Fibroblast of skin of back (primary cell): ENCODE data around the gene FBXL7.

ENCODE experiments used
- DNase-seq: peaks from one replicate; pipeline ENCODE4 v3.0.0-alpha.2; 2013

The FBXL7 gene

DNA sequence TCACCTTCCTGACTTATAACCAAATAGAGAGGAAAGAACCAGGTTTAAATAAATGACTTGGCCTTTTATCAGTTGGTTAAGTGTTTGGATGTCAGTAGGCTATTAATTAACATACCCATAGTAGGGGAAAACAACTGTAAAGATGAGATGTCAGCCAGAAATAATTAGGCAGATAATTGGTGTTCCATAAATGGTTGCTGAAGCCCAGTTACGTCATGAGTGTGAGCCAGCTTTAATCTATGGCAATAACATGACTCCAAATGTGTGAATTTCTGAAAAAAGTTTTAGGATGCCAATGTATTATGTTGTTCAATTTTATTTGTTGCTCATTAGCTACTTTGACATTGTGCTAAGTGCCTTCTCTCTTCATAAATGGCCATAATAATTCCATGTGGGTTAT lies 180.5 kb downstream of the FBXL7 start:
- no peak for DNase-seq

DNA sequence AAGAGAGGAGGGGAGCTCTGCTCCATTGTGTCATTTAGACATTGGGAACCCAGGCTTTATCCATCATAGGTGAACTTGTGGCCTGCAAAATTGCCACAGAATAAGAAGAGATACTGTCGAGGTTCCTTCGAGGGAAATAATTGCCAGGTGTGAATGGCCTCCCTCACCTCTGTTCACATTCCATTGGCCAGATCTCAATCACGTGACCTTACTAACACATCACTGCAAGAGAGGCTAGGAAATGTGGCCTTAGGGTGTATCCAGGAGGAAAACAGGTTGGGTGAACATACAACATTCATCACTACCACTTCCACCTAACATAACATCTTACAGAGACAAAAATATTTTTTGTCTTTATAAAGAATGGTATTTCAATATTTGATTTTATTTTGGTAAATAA lies 182.1 kb downstream of the FBXL7 start:
- no peak for DNase-seq

DNA sequence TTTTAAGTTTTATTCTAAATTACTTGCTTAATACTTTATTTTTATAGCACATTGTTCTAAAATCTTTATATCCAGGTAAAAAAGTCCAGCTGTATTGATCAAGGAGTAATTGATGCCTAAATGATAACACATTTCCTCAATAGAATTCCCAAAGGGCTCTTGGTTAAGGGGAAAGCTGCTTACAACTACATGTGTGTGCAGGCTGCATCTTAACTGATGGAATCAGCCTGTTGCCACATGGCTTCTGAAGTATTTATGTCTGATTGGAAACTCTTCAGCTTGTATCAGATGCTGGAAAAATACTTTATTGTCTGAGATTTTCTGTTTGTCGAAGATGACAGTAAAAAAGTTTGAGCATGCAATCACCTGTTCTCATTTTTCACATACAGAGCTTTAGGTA lies 182.6 kb downstream of the FBXL7 start:
- no peak for DNase-seq

DNA sequence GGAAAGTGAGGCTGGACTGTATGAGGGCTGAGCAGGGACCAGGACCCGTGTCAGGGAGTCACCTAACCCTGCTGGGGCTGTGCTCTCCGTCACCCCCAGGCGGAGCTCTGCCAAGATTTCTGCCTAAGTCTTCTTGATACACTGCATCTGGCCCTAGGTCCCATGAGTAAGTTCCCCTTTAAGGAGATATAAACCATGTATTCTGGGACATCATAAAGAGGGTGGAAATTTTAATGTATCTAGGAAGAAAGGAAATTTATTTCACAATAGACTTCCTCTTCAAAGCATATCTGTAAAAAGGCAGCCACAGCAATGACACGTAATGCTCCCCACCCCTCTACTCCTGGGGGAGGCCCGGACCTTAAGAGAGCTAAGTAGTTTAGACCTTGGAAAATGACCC lies 183.4 kb downstream of the FBXL7 start:
- no peak for DNase-seq

DNA sequence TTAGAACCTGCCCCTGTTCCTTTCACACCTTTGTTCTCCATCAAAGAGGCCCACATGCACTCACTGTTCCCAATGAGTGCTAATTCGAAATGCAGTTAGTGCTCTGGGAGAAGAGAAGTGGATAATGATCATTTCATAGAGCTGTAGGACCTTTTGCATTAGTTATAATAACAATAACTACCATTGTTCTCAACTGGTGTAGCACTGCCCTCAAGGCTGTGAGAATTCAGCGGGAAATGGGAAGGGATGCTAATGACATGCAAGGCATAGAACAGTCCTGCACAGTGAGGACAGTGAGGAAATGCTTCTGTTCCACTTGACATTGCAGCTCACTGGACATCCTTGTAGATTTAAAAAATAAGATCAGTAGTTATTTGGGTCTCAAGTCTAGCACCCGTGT lies 187.4 kb downstream of the FBXL7 start:
- no peak for DNase-seq

DNA sequence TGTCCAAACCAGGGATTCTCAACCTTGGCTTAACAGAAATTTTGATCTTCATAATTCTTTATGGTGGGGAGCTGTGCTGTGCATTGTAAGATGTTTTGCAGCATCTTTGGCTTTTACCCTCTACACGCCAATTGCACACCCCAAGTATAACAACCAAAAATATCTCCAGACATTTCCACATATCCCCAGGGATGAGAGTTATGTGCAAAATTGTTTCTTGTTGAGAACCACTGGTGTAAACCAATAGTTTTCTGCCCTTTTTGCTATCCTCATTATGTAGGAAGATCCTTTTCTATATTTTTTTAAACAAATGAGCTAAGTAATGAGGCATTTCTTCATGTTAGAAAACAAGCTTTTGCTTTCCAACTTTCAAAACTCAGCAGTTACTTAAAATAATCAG lies 189.9 kb downstream of the FBXL7 start:
- peak; percentile 56 for DNase-seq

DNA sequence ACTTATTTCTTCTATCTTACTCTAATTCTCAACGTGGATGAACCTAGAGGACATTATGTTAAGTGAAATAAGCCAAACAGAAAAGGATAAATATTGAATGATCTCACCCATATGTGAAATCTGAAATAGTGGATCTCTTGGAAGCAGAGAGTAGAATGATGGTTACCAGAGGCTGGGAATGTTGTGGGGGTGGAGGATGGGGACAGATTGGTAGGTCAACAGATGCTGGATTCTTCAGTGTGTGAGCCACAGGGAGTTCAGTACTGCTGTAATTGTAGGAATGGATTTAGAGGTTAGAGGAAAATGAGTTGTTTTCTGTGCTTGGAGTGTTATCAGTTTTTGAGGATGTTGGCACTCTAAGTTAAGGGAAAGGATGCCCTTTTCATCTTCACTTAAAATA lies 190.6 kb downstream of the FBXL7 start:
- DNase-seq = peak; percentile 81

DNA sequence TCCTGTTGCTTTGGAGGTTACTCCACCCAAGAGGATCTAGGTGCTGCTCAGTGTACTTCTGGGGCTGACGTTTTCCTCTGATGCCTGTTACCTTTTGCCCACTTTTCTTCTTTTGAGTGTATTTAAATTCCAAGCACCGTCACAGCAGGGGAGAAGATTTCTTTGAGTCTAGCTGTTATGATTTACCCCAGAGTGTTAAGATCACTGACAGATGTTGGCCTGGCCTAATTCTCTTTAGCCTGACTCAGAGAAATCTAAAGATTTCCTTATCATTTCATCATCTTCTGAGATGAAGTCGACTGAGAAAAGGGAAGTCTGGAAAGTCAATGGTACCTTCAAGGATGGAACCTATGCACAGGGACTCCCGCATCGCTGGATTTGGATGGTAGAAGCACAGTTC lies 191.5 kb downstream of the FBXL7 start:
- DNase-seq = peak; percentile 87

DNA sequence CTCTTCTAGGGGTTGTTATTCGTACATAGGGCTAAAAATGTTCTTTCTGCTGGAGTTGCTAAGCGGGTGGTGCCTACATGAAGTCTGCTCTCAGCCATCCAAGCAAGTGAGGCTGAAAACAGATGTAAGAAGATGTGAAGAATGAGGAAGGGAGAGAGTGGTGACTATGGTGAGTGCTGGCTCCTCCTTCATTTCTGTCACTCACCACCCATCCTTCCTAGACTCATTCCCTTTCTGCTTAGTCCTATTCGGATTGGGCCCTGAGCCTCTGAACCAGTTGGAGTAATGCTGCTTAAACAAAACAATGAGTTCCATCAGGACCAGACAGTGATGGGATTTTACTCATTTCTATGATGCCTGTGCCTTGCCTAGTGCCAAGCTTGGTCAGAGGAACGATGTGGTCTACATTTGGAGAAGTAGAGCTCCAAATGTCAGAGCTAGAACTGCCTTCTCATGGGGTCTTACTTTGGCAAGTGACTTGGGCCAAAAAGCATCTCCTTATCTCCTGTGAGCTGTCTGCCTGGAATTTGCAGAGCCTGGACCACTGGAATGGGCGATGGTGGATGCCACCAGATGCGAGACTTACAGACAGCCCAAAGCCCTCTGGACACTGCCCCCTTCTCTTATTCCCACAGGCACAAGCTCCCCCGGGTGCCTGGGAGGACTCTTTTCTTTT lies 192.9 kb downstream of the FBXL7 start:
- peak; percentile 86 for DNase-seq

DNA sequence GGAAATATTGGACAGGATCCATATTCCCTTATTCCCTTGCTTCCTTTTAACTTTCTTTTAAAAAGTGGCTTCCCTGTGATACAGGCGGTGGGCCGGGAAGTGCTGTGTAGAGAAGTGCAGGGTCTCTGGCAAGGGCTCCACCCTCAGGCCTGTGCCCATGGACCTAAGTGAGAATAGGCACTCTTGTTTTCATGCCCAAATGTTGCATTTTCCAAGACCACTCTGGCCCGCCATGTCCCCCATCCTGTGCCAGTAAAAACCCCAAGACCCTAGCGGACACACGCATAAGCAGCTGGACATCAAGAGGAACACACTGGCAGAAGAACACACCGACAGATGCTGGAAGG lies 193.4 kb downstream of the FBXL7 start:
- DNase-seq = no peak

DNA sequence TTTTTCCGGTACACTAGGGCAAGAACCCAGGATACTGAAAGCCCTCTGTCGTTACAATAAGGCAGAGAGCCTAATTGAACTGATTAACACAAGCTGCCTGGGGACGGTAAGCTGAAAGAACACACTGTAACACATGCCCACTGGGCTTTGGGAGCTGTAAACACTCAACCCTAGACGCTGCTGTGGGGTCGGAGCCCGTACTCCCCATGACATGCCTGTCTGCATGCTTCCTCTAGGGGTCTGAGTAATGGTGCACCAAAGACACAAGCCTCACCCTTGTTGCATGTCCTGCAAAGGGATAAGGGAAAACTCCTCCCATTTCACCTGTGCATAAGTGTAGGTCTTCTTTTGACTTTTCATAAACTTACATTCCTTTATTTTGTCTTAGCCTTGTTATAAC lies 194.0 kb downstream of the FBXL7 start:
- no peak for DNase-seq

DNA sequence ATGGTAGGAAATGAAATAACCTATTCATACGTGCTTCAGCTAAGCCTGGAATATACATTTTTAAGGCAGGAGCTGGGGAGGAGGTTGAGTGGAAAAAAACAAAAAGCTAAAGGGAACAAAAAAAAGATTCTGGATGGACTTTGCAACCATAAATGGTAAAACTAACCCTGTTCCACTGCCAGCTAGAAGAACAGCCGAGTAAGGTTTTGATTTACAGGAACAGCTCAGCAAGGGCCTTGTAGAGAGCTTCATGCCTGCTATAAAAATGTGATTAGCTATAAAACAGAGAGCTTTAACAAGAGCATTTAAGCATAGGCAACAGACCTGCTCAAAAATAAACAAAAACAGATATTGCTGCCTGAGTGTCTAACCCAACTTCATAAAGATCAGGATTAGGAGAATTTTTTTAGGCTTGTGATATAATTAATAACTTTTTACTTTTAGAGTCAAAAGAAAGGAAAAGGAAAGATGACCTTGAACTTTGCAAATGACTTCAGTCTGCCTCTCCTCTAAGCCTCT lies 194.8 kb downstream of the FBXL7 start:
- DNase-seq = peak; percentile 74

DNA sequence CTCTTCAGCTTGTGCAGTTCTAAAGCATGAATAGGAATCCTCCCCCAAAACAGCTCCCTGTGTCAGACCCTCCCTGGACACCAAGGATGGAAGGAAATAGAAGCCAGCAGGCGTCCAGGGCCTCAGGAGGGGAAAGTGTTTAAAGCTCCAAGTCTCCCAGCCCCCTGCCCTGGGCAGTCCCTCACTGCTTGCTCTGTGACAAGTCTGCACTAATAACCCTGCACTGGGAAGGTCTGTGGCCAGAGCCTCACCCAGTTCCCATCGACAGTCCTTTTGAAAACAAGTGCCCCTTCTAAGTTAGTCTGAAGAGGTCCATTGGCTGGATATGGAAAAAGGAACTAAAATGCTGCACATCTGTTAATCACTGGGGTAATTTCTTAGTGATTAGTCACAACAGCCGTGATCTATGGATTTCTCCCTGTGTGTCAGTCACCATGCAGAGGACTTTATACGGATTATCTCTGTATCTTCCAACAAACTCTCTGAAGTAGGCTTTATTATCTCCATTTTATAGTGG lies 195.3 kb downstream of the FBXL7 start:
- DNase-seq = peak; percentile 85

DNA sequence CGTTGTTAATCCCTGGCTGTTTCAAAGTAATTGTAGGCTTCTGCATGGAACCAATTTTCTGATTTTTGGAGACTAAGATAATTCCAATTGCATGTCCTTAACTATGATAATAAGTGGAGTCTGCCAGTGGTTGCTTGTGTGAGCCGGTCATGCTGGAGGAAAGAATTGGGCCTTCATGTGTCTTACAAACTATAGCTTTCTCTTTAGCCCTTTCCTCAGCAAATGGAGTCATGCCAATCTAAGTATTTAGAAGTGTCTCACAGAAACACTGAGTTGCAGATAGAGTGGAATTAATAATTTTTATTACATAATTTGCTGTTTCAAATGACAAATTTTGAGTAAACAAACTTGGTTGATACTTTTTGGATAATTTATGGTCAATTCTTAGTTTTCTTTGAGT lies 200.4 kb downstream of the FBXL7 start:
- DNase-seq = no peak

DNA sequence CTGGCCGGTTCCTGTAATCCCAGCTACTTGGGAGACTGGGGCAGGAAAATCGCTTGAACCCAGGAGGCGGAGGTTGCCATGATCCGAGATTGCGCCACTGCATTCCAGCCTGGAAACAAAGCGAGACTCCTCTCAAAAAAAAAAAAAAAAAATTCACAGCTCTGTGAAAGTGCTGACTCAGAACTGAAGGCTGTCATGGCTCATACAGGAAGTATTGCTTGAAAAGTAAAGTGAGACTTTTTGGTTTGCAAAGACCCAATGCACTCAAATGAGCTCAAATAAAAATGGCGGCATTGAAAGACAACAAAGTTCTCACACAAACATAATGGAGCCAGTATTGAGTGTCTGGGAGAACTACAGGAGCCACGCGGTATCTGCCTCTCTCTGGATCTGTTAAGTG lies 202.1 kb downstream of the FBXL7 start:
- peak; percentile 75 for DNase-seq

DNA sequence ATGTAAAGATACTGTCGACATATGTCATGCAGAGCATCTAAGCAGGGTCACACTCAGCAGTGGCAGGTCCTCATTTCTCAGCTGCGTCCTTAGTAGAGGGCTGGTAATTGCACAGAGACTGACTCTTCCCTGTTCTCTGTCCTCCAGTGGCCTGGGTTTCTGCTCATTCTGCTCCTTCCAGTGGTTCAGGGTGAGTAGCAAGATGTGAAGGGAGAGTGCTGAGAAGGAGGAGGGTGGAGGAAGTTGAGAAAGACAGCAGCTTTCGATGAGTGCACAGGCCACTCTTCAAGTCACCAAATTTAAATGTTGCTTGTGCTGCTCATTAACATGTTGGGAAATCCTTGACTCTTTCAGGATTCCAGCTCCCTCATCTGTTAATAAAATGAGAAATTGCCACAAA lies 203.9 kb downstream of the FBXL7 start:
- DNase-seq = no peak

DNA sequence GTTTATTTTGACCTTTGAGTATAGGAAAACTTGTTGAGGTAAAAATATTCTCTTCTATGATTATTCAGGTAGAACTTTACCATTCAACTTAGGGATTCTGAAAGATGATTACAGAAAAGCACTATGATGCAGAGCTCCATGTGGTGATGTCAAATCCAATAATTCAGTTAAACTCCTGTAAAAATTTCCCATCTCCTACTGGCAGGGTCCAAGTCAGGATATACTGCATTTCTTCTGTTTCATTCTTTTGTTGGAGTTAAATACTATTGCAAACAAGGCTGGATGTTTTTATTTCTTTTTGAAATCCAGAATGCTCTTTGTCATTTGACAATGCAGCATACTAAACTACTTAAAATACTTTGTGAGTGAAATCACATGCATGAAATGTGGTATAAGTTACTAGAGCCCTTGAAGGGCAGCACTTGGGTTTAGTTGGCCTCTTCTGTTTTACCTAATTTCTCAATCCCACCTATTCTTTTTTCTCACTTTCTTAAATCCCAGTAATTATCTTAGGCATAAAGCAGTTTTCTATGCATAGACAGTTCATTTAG lies 204.5 kb downstream of the FBXL7 start:
- peak; percentile 75 for DNase-seq

DNA sequence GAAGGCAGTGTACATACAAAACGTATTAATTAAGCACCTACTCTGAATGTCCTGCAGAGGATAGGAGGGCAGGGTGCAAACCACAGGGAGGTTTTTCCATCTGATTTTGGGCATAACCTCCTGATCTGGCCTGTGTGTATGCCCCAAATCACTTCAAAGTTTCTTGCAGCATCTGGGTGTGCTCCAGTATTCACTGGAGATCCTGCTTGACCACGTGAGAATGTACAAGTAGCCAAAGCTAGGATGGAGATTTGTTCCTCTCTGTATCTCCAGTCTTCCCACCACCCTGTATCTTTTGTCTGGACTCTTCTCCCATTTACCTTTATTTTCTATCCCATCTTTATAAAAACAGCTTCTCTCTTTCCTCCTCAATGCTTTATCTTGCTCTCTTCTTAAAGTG lies 207.7 kb downstream of the FBXL7 start:
- DNase-seq = no peak

DNA sequence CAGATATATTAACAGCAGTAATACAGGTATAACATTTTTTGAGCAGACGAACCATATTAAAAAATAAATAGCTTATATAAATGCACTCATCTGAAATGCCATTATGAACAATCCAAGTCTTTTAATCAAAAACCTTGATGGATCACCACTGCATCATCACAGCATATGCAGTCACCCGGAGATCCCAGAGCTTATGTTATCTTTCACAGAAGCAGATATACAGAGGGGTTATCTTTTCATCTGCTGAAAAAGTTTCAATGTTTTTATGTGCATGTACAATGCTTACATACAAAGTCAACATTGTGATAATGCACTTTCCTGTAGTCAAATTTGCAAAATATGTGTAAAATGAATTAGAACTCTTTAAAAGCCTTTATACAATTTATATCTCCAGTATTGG lies 211.9 kb downstream of the FBXL7 start:
- DNase-seq = no peak

DNA sequence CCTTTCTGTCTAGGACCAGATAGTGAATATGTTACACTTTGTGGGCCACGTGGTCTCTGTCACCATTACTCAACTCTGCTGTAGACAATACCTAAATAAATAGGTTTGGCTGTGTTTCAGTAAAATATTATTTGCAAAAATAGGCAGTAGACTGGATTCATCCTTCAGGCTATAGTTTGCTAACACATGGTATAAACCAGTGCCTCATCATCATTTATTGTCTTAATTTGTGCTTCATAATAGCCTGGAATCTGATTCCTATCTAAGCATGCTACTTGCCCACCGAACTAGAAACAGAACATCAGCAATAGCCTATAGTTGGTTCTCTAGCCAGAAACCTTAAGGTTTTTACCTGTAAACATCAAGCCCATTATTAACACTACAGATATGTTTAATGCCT lies 215.6 kb downstream of the FBXL7 start:
- no peak for DNase-seq

DNA sequence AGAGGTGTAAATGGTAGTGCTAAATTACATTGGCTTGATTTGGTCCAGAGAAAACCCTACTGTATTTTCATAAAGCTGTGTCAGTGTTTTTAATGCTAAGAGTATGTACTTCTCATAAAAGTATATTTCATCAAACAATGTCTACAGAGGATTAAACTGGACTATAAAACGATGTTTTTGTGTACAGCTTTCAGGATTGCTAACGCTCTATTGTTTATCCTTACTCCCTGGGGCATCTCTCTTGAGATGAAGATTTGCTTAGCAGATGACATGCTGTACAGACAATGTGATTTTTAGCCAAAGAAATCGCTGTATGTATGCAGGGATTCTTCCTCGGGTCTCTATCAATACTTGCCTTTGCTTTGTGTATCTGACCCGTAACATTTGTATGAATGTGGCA lies 216.0 kb downstream of the FBXL7 start:
- DNase-seq = no peak

DNA sequence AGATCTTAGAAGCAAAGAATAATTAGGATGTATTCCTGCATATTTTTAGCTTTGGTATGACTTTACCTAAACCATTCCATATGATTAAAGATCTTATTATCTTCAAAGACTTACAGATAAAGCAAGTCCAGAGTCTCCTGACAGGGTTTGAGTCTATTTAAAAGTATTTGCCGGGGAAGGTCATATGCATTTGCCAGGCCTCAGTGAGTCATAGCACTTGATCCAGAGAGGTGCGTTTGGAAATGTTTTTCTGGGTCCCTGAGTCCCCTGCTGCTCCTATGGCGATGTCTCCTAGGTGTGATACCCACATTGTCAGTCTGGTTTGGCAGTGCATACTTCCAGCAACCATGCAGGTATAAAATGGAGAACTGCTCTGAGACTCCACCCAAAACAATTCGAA lies 217.0 kb downstream of the FBXL7 start:
- no peak for DNase-seq

DNA sequence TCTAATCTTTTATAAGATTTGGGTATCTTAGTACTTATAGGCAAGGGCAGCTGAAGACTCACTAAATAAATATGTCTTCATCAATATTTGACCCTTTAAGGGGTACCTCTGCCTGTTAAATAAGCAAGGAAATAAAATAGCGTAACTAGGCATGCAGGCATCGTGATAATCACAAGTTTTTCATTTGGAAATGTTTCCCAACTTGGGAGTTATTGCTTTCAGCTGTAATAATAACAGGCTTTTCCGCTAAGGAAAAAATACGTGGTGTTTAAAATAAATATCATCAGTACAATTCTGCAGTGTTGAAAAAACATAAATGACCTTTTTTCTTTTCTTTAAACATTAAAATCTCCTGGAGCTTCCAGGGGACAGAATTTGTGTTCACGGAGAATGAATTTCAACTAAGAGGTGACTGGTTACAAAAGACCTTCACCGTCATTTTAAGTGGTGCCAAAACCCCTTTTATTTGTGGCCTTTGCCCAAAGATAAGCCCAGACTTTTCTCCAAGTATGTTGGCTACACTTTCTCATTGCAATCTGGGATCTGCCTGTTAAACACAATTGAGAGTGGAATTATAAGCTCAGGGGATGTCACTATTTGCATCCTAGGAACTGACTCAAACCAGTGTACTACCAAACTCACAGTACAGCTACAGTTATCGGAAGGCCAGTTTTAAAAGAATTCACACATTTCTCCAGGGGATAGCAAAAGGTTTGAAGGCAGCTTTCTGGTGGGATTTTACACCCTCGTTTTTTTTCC lies 218.6 kb downstream of the FBXL7 start:
- no peak for DNase-seq

DNA sequence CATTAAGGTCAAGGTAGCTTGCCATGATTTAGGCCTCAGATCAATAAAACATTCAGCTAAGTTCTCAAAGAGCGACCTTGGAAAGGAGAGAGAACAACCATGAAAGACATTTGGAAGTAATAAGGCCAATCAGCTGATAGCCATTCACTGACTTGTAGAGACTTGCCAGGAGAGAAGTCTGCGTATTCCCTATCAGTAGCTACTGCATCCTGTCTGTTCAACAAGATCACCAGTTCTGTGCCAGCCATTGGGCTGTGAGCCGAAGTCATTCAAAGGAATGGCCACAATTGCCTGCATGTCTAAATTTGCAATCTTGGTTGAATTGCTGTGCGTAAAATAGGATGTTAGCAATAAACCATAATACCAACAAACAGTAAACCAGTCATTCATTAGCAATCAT lies 219.8 kb downstream of the FBXL7 start:
- DNase-seq = no peak
